Measurements from ENCODE around the gene PRR29.

Gene PRR29

GRCh38 chr17:64051153-64051552 lies 53.0 kb downstream of the PRR29 start:
- DNase-seq: no peak

GRCh38 chr17:64053101-64053500 lies 55.0 kb downstream of the PRR29 start:
- no peak for DNase-seq

Measured in stimulated activated CD4-positive, alpha-beta T cell treated with anti-CD3 and anti-CD28 coated beads, Interleukin-1b, Interleukin-23, amount 100 ng/mL, for 48 hours (primary cell).